ENCODE results near the gene ZIM2.

The ZIM2 gene

DNA sequence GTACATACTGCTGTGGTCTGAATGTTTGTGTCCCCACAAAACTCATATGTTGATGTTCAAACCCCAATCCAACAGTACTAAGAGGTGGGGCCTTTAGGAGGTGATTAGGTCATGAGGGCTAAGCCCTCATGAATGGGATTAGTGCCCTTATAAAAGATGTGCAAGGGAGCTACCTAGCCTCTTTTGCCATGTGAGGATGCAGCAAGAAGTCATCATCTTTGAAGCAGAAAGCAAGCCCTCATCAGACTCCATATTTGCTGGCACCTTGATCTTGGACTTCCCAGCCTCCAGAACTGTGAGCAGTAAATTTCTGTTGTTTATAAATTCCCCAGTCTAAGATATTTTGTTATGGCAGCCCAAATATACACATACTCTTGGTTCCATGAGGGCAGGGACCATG is 33.9 kb downstream of the ZIM2 start:
- DNase-seq = no peak

DNA sequence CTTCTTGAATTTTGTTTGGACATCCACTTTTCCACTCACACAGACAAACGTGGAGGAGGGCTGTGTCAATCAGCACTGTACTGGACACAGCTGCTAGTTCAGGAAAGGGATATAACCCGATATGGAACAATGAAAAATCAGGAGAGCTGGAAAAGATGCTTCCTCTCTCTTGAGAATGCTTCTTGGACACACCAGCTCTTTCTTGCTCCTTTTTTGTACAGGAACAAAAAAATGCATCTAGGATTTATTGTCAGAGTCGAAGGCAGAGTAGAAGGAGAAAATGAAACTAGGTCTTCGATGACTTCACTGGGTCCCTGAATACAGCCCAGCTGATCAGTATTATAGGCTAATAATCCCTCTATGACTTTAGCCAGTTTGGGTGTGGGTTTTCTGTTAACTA is 62.2 kb downstream of the ZIM2 start:
- no peak for DNase-seq

- no peak for DNase-seq
Observed at GRCh38 chr19:56769650-56770049, 70.9 kb downstream of the ZIM2 start.

- DNase-seq = no peak
Observed at GRCh38 chr19:56765137-56765536, 75.4 kb downstream of the ZIM2 start.

DNA sequence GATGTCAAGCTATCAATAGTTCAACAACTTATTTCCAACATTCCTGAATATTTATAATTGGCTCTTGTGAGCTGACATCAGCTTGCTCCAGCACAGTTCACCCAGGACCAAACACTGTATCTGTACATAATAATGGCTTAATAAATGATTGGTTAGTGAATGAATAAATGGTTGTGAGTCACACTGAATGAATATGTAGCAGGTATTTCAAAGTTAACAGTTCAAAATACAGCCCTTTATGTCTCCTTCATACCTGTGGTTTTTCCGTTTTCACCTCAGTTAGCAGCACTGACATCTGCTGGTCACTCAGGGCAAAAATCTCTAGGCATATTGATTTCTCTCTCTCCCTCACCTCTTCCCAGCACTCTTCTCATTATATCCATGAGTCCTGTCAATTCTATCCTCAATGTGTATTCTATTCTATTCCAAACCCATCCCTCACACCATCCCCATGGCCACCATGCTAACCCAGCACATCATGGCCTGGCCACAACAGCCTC is 76.3 kb downstream of the ZIM2 start:
- no peak for DNase-seq

- DNase-seq = no peak
Observed at GRCh38 chr19:56760842-56761241, 79.7 kb downstream of the ZIM2 start.

DNA sequence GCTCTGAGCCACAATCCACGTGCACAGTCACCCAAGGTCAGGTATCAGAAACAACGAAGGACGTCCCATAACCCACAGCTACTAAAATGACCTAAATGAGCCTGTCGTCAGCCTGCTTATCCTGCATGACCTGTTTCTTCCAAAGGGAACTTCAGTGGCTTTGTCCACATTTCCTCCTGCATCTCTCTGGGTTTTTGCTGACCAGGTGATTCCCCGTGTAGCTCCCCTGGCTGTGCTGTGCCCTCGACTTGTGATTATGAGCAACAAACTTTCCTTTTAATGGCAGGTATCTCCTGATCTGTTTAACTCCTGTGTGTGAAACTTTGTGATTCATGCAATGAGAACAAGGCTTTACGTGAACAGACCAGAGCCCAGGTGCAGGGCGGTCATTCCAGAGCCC is 81.0 kb downstream of the ZIM2 start:
- no peak for DNase-seq

DNA sequence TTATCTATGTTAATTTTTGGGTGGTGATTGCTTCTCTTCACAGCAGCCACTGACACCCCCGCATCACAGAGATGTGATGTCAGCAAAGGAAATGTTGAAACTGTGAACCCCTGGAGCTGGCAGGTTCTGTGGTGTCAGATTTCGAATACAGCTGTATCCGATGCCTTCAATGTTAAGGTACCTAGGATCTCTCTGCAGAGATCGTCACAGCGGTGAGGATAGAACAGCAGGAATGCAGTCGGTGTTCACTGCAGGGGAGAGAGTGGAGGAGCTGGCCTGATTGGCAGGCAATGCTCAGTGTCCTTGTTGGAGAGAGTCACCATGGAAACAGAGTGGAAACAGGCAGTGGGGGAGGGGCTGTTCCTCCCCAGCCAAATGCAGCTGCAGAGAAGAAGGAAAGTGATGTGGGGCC is 89.4 kb downstream of the ZIM2 start:
- no peak for DNase-seq

GRCh38 chr19:56750658-56751057 is 89.9 kb downstream of the ZIM2 start:
- DNase-seq = no peak

GRCh38 chr19:56748378-56748777 is 92.1 kb downstream of the ZIM2 start:
- DNase-seq = no peak

- no peak for DNase-seq
Observed at GRCh38 chr19:56746367-56746766, 94.2 kb downstream of the ZIM2 start.

DNA sequence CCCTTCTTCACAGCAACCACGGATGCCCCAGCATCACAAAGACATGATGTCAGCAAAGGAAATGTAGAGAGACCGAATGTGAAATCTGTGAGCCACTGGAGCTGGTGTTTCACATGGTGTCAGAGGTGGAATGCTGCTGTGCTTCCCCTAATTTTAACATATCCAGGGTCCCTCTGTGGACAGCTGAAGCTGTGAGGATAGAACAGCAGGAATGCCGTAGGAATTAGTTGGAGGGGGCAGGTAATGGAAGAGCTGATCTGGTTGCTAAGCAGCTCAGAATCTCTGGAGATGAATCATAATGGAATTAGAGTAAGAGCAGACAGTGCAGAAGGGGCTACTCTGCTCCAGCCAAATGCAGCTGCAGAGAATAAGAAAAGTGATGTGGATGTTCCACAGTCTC is 100.0 kb downstream of the ZIM2 start:
- no peak for DNase-seq

DNA sequence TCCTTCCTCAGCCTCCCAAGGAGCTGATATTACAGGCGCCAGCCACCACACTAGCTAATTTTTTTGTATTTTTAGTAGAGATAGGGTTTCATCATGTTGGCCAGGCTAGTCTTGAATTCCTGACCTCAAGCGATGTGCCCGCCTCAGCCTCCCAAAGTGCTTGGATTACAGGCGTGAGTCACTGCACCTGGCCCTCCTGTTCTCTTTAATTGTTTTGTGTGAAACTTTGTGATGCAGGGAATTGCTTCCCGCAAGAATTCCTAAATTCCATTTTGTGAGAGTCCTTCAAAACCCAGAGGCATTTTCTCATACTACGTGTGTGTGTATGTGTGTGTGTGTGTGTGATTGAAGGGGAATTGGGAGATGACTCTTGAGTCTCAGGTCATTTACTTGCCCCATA is 104.0 kb downstream of the ZIM2 start:
- DNase-seq = no peak

GRCh38 chr19:56732976-56733375 is 107.5 kb downstream of the ZIM2 start:
- no peak for DNase-seq

GRCh38 chr19:56727677-56728076 is 112.8 kb downstream of the ZIM2 start:
- DNase-seq = no peak

GRCh38 chr19:56725829-56726424 is 114.6 kb downstream of the ZIM2 start:
- no peak for DNase-seq
